Activated CD8-positive, alpha-beta memory T cell treated with anti-CD3 and anti-CD28 coated beads, Interleukin-2, amount 10 ng/mL, durations not matched to agents 7 days and 5 days (primary cell): ENCODE results near the gene SIM2. TPM values are rescaled to one million over a fixed set of nuclear protein-coding genes. Genes with fewer than 3 reads are reported as not detected.

Source experiments
- ATAC-seq: fragments of 150-1000 bp; cut with Tn5 transposase; one replicate; pipeline ENCODE4 v1.10.0; 2021; ENCODE audit warnings: moderate library complexity
- CTCF ChIA-PET: fragments of 350-600 bp; sonication (Branson Sonifier 250); formaldehyde crosslinking; loops from one replicate; lab custom pipeline; 2021; ENCODE audit warnings: antibody characterized with exemption; lab: Charles Lee
- DNase-seq: peaks from one replicate; pipeline ENCODE4 v3.0.0-alpha.2; 2020
- H3K27ac Mint-ChIP-seq: one replicate; pipeline ENCODE4 v1.8.0; 2021; ENCODE audit warnings: mild to moderate bottlenecking, mixed read lengths
- H3K27me3 Mint-ChIP-seq: one replicate; pipeline ENCODE4 v1.8.0; 2021; ENCODE audit warnings: mixed read lengths
- H3K36me3 Mint-ChIP-seq: one replicate; pipeline ENCODE4 v1.8.0; 2021; ENCODE audit warnings: mild to moderate bottlenecking, mixed read lengths
- H3K4me1 Mint-ChIP-seq: one replicate; pipeline ENCODE4 v1.8.0; 2021; ENCODE audit warnings: mixed read lengths
- H3K4me3 Mint-ChIP-seq: one replicate; pipeline ENCODE4 v1.8.0; 2021; ENCODE audit warnings: mild to moderate bottlenecking, moderate library complexity, mixed read lengths
- H3K9me3 Mint-ChIP-seq: one replicate; pipeline ENCODE4 v1.8.0; 2022; ENCODE audit warnings: low read depth, mixed read lengths
- total RNA-seq, 2 experiments: library from RNA; stranded (reverse); gene quantifications; one replicate each; pipeline ENCODE4 v1.2.3, GENCODE V29; 2021

SIM2 gene
- total RNA-seq, 2 experiments from 2014 or later = 0.09 TPM; not detected in 1

DNA sequence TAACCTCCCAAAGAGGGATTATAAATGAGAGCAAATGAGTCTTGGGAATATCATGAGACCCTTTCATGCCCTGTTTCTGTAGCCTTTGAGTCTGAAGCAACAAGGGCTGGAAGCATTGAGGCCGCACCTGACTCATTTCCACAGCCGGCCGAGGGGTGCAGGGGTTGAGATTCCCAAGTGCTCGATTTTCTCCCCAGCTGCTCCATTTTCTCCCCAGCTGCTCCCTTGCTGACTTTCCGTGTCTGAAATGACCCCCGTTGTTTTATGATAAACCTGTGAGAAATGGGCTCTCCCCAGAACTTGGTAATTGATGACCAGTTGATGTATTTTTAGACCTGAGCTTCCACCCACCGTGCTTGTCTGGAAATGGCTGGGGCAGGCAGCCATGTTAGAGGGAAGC lies 22.9 kb downstream of the SIM2 start:
- DNase-seq (no peak), ATAC-seq (no peak)
- CTCF ChIA-PET = no interaction called here
- no peak overlapping the region for H3K27ac Mint-ChIP-seq
- no peaks in the 10 kb centered on the region for H3K36me3 Mint-ChIP-seq
- no peaks in the 10 kb centered on the region for H3K4me1 Mint-ChIP-seq
- H3K27me3 Mint-ChIP-seq = peaks cover 16% of the 10 kb centered on the region
- no peaks in the 10 kb centered on the region for H3K9me3 Mint-ChIP-seq
- H3K4me3 Mint-ChIP-seq = no peak overlapping the region

- no peaks in the 10 kb centered on the region for H3K4me1 Mint-ChIP-seq
- H3K36me3 Mint-ChIP-seq = no peaks in the 10 kb centered on the region
- H3K27me3 Mint-ChIP-seq = peaks cover 16% of the 10 kb centered on the region
- ATAC-seq = no peak
- no peak overlapping the region for H3K27ac Mint-ChIP-seq
- no peak overlapping the region for H3K4me3 Mint-ChIP-seq
- no peak for DNase-seq
- CTCF ChIA-PET = no interaction called here
- no peaks in the 10 kb centered on the region for H3K9me3 Mint-ChIP-seq
Observed at GRCh38 chr21:36722370-36723368, 23.8 kb downstream of the SIM2 start.

DNA sequence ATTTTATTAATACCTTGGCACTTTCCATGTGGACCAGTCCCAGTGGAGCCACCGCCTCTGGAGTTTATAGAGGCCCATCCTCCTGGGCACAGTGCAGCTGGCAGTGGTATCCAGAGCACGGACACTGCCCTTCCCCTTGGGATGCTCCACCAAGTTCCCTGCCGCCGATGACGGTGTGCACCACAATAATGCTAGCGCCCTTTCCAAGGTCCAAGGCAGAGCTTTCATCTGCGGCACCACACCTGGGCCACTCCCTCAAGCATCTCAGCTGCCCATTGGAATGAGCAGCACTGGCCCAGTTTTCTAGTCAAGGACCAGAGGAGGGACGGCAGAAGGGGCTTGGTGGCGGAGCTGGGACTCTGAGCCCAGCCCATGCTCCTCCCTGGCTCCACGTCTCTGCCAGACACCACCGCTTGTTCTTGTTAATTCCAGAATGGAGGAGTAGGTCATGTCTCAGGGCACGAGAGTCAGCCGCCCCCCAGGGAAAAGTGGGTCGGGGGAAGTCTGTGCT lies 24.5 kb downstream of the SIM2 start:
- H3K4me1 Mint-ChIP-seq = no peaks in the 10 kb centered on the region
- H3K36me3 Mint-ChIP-seq = no peaks in the 10 kb centered on the region
- H3K4me3 Mint-ChIP-seq = no peak overlapping the region
- ATAC-seq (no peak), DNase-seq (no peak)
- no peak overlapping the region for H3K27ac Mint-ChIP-seq
- H3K9me3 Mint-ChIP-seq = no peaks in the 10 kb centered on the region
- CTCF ChIA-PET = no interaction called here
- peaks cover 14% of the 10 kb centered on the region for H3K27me3 Mint-ChIP-seq

GRCh38 chr21:36724660-36725059 lies 25.7 kb downstream of the SIM2 start:
- Mint-ChIP-seq H3K9me3 (no peaks in the 10 kb centered on the region), H3K27me3 (peaks cover 14% of the 10 kb centered on the region), H3K27ac (no peak overlapping the region), H3K4me3 (no peak overlapping the region), H3K36me3 (no peaks in the 10 kb centered on the region), H3K4me1 (no peaks in the 10 kb centered on the region)
- no peak for DNase-seq
- ATAC-seq = no peak
- CTCF ChIA-PET = no interaction called here

DNA sequence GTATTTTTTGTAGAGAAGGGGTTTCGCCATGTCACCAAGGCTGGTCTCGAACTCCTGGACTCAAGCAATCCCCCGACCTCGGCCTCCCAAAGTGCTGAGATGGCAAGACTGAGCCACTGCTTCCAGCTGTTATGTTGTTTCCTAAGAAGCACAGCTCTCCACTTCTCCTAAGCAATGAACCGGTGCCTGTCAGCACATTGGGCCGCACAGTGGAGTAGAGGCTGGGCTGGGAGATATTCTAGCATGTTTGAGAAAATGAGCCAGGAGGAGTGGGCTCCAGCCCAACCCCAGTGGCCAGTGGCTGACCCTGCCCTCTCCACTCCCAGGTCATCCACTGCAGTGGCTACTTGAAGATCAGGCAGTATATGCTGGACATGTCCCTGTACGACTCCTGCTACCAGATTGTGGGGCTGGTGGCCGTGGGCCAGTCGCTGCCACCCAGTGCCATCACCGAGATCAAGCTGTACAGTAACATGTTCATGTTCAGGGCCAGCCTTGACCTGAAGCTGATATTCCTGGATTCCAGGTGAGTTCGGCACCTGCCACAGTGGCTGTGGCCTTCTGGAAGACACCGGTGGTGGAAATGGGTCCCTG lies 27.0 kb downstream of the SIM2 start:
- Mint-ChIP-seq H3K4me3 (no peak overlapping the region), H3K27ac (no peak overlapping the region), H3K4me1 (no peaks in the 10 kb centered on the region), H3K27me3 (peaks cover 7% of the 10 kb centered on the region), H3K9me3 (no peaks in the 10 kb centered on the region), H3K36me3 (no peaks in the 10 kb centered on the region)
- CTCF ChIA-PET = no interaction called here
- ATAC-seq = no peak
- DNase-seq = no peak

GRCh38 chr21:36727866-36728265 lies 29.0 kb downstream of the SIM2 start:
- Mint-ChIP-seq H3K4me1 (no peaks in the 10 kb centered on the region), H3K4me3 (no peak overlapping the region), H3K36me3 (no peaks in the 10 kb centered on the region), H3K27me3 (peaks cover 3% of the 10 kb centered on the region), H3K9me3 (no peaks in the 10 kb centered on the region), H3K27ac (no peak overlapping the region)
- CTCF ChIA-PET = interaction anchor here (0.9 kb wide), 1 partner anchor 9 kb away, joined by 3 read pairs; no protein-coding TSS in a partner anchor
- DNase-seq (no peak), ATAC-seq (no peak)

DNA sequence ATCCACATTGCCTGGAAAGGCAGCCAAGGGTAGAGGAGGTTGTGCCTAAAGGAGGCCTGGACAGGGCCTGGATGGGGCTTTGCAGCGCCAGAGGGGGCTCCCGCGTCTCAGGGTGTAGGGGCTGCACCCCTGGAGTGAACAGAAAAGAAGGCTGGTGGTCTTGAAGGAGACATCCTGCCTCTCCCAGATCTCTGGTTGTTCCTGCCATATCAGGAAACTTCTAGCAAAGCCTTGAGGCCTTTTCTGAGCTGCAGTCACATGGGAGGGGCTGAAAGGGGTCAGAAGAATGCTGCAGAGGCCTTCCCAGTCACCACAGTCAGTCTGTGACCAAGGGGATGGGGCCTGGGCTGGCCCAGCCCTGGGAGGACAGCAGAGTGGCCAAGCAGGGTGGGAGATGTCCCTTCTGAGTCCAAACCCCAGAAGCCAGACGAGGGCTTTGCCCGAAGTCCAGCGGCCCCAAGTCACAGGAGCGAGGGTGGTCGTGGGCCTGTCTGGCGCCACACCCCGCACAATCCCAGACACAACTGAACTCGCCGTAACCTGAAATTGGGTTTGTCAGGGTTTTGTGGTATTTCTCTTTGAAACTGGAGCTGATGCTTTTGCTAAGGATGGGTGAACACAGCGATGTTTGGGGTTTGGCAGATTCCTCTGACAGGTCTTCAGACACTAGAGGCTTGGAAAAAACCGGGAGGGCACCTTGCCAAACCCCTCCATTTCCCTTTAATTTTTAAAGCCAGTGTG lies 29.6 kb downstream of the SIM2 start:
- Mint-ChIP-seq H3K9me3 (no peaks in the 10 kb centered on the region), H3K27ac (no peak overlapping the region), H3K36me3 (no peaks in the 10 kb centered on the region), H3K4me3 (no peak overlapping the region), H3K27me3 (peaks cover 3% of the 10 kb centered on the region), H3K4me1 (no peaks in the 10 kb centered on the region)
- DNase-seq (no peak), ATAC-seq (no peak)
- CTCF ChIA-PET = no interaction called here

- CTCF ChIA-PET = no interaction called here
- no peak for DNase-seq
- Mint-ChIP-seq H3K9me3 (no peaks in the 10 kb centered on the region), H3K4me1 (no peaks in the 10 kb centered on the region), H3K27ac (no peak overlapping the region), H3K4me3 (no peak overlapping the region), H3K36me3 (no peaks in the 10 kb centered on the region), H3K27me3 (peaks cover 3% of the 10 kb centered on the region)
- ATAC-seq = no peak
Observed at GRCh38 chr21:36729310-36729970, 30.5 kb downstream of the SIM2 start.

GRCh38 chr21:36730291-36731281 lies 31.7 kb downstream of the SIM2 start:
- ATAC-seq (no peak), DNase-seq (no peak)
- Mint-ChIP-seq H3K4me1 (no peaks in the 10 kb centered on the region), H3K36me3 (no peaks in the 10 kb centered on the region), H3K27ac (no peak overlapping the region), H3K9me3 (no peaks in the 10 kb centered on the region), H3K4me3 (no peak overlapping the region), H3K27me3 (peaks cover 3% of the 10 kb centered on the region)
- CTCF ChIA-PET = no interaction called here

GRCh38 chr21:36732217-36732616 lies 33.3 kb downstream of the SIM2 start:
- DNase-seq = no peak
- Mint-ChIP-seq H3K36me3 (no peaks in the 10 kb centered on the region), H3K4me1 (no peaks in the 10 kb centered on the region), H3K27me3 (peaks cover 3% of the 10 kb centered on the region), H3K27ac (no peak overlapping the region), H3K9me3 (no peaks in the 10 kb centered on the region), H3K4me3 (no peak overlapping the region)
- ATAC-seq = no peak
- CTCF ChIA-PET = no interaction called here

GRCh38 chr21:36732761-36733160 lies 33.8 kb downstream of the SIM2 start:
- no peak overlapping the region for H3K27ac Mint-ChIP-seq
- H3K27me3 Mint-ChIP-seq = no peaks in the 10 kb centered on the region
- no peak for DNase-seq
- H3K36me3 Mint-ChIP-seq = no peaks in the 10 kb centered on the region
- H3K4me1 Mint-ChIP-seq = no peaks in the 10 kb centered on the region
- no peak overlapping the region for H3K4me3 Mint-ChIP-seq
- CTCF ChIA-PET = no interaction called here
- no peaks in the 10 kb centered on the region for H3K9me3 Mint-ChIP-seq
- ATAC-seq = no peak

- no peaks in the 10 kb centered on the region for H3K9me3 Mint-ChIP-seq
- ATAC-seq = no peak
- H3K27me3 Mint-ChIP-seq = peaks cover 4% of the 10 kb centered on the region
- no peaks in the 10 kb centered on the region for H3K4me1 Mint-ChIP-seq
- CTCF ChIA-PET = interaction anchor here (1.2 kb wide), 1 partner anchor 103 kb away, joined by 3 read pairs; no protein-coding TSS in a partner anchor
- no peaks in the 10 kb centered on the region for H3K36me3 Mint-ChIP-seq
- H3K4me3 Mint-ChIP-seq = no peak overlapping the region
- DNase-seq = no peak
- H3K27ac Mint-ChIP-seq = no peak overlapping the region
Observed at GRCh38 chr21:36733857-36734256, 34.9 kb downstream of the SIM2 start.
